Measurements from ENCODE around the gene STK36.

Gene STK36

GRCh38 chr2:218746960-218747359 lies 75.1 kb downstream of the STK36 start:
- Histone ChIP-seq H3K27me3 (ENCODE audit: control insufficient read depth in 1 of 2, insufficient read depth in 1 of 2, low read length in 2 of 2) (no peaks in the 10 kb centered on the region), H3K79me1 (replicated peaks; ENCODE audit: low read length, poor library complexity, severe bottlenecking) (peaks cover 11% of the 10 kb centered on the region), H2AK5ac (ENCODE audit: low read length, severe bottlenecking) (no peak overlapping the region), H2BK120ac (ENCODE audit: low read depth, low read length) (no peak overlapping the region), H3K4me2 (ENCODE audit: low read length, poor library complexity, severe bottlenecking) (no peak overlapping the region), H4K8ac (ENCODE audit: low read length) (no peak overlapping the region), H2BK5ac (ENCODE audit: low read depth, low read length, poor library complexity, severe bottlenecking) (no peak overlapping the region), H3K14ac (ENCODE audit: low read length in 2 of 2) (no peak overlapping the region), H3K23ac (ENCODE audit: low read length in 2 of 2) (no peak overlapping the region), H2AFZ (ENCODE audit: low read depth, low read length) (no peak overlapping the region), H3K18ac (ENCODE audit: low read depth in 1 of 2, low read length in 2 of 2) (no peak overlapping the region), H3K9ac (ENCODE audit: low read length) (no peak overlapping the region), H3K9me3 (ENCODE audit: control insufficient read depth, low read length) (no peaks in the 10 kb centered on the region), H3K27ac (ENCODE audit: low read length, poor library complexity, severe bottlenecking) (no peak overlapping the region), H3K36me3 (ENCODE audit: control insufficient read depth in 1 of 2, insufficient read depth in 2 of 2, low read depth in 1 of 2, low read length in 2 of 2) (peaks cover 56 to 83% of the 10 kb centered on the region in 2 experiments), H2BK12ac (ENCODE audit: low read length in 2 of 2) (no peak overlapping the region), H4K91ac (ENCODE audit: low read length) (no peak overlapping the region), H3K4ac (ENCODE audit: low read depth in 1 of 2, low read length in 2 of 2) (no peak overlapping the region), H3K4me1 (ENCODE audit: control insufficient read depth, insufficient read depth, low read depth, low read length) (no peaks in the 10 kb centered on the region), H2BK15ac (ENCODE audit: low read depth, poor library complexity, severe bottlenecking) (no peak overlapping the region), H3K4me3 (ENCODE audit: insufficient read depth in 1 of 2, low read depth in 1 of 2, low read length in 2 of 2) (no peak overlapping the region)
- no peak for DNase-seq
- whole genome bisulfite sequencing, result over 99% methylated on average over 10 of the region's 10 CpGs

GRCh38 chr2:218748741-218749441 lies 77.0 kb downstream of the STK36 start:
- Histone ChIP-seq H2AK5ac (ENCODE audit: low read length, severe bottlenecking) (no peak overlapping the region), H3K4me2 (ENCODE audit: low read length, poor library complexity, severe bottlenecking) (no peak overlapping the region), H3K4me3 (ENCODE audit: insufficient read depth in 1 of 2, low read depth in 1 of 2, low read length in 2 of 2) (no peak overlapping the region), H3K23ac (ENCODE audit: low read length in 2 of 2) (no peak overlapping the region), H3K14ac (ENCODE audit: low read length in 2 of 2) (no peak overlapping the region), H3K4me1 (ENCODE audit: control insufficient read depth, insufficient read depth, low read depth, low read length) (no peaks in the 10 kb centered on the region), H3K36me3 (ENCODE audit: control insufficient read depth in 1 of 2, insufficient read depth in 2 of 2, low read depth in 1 of 2, low read length in 2 of 2) (peaks cover 70 to 93% of the 10 kb centered on the region in 2 experiments), H2BK120ac (ENCODE audit: low read depth, low read length) (no peak overlapping the region), H3K9ac (ENCODE audit: low read length) (no peak overlapping the region), H2AFZ (ENCODE audit: low read depth, low read length) (no peak overlapping the region), H4K91ac (ENCODE audit: low read length) (no peak overlapping the region), H3K27me3 (ENCODE audit: control insufficient read depth in 1 of 2, insufficient read depth in 1 of 2, low read length in 2 of 2) (no peaks in the 10 kb centered on the region), H2BK5ac (ENCODE audit: low read depth, low read length, poor library complexity, severe bottlenecking) (no peak overlapping the region), H4K8ac (ENCODE audit: low read length) (no peak overlapping the region), H3K27ac (ENCODE audit: low read length, poor library complexity, severe bottlenecking) (no peak overlapping the region), H2BK15ac (ENCODE audit: low read depth, poor library complexity, severe bottlenecking) (no peak overlapping the region), H2BK12ac (ENCODE audit: low read length in 2 of 2) (no peak overlapping the region), H3K18ac (ENCODE audit: low read depth in 1 of 2, low read length in 2 of 2) (no peak overlapping the region), H3K9me3 (ENCODE audit: control insufficient read depth, low read length) (no peaks in the 10 kb centered on the region), H3K79me1 (replicated peaks; ENCODE audit: low read length, poor library complexity, severe bottlenecking) (peaks cover 11% of the 10 kb centered on the region), H3K4ac (ENCODE audit: low read depth in 1 of 2, low read length in 2 of 2) (no peak overlapping the region)
- WGBS, result 97% methylated on average over 7 of the region's 8 CpGs
- DNase-seq, result no peak
